Measurements from ENCODE around the gene INSYN2B.
A peak's percentile ranks its signal among the peaks of the same experiment; 100 is the strongest.

Gene INSYN2B

DNA sequence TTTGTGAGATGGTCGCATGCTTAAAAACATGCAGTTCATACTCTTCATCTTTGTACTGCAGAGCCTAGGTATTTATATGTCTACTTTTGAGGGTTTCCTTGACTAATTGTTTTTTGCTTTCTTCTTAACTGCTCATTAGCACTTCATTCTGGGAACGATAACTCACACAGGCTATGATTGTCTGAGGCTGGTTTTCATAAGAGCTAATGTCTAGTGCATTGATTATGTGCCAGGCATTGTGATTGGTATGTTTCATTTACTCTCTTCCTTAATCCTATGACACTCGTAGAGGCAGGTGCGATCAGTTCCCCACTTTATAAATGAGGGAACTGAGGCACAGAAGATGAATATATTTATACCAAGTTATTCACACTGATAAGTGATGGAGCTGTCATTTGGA is 93.6 kb downstream of the INSYN2B start:
- TF ChIP-seq Cebpa-rat (IDR thresholded peaks at IDR 0.05), result no peak
- H3K9ac ChIP-seq, result no peak overlapping the region
- H3K4me2 ChIP-seq, result no peak overlapping the region
- peaks cover 0 to 98% (median 0%) of the 10 kb centered on the region in 11 experiments; a peak in 7 of 22 replicates for H4K20me1 ChIP-seq
- no peak overlapping the region for H3K4me3 ChIP-seq
- H3K9me3 ChIP-seq (replicated peaks in 1 of 11), result no peaks in the 10 kb centered on the region
- no peaks in the 10 kb centered on the region for H3K27me3 ChIP-seq
- H3K4me1 ChIP-seq, result no peaks in the 10 kb centered on the region
- H3K27ac ChIP-seq, result no peak overlapping the region
- peaks cover 0 to 97% (median 15%) of the 10 kb centered on the region in 11 experiments; a peak in 11 of 22 replicates for H3K36me3 ChIP-seq

DNA sequence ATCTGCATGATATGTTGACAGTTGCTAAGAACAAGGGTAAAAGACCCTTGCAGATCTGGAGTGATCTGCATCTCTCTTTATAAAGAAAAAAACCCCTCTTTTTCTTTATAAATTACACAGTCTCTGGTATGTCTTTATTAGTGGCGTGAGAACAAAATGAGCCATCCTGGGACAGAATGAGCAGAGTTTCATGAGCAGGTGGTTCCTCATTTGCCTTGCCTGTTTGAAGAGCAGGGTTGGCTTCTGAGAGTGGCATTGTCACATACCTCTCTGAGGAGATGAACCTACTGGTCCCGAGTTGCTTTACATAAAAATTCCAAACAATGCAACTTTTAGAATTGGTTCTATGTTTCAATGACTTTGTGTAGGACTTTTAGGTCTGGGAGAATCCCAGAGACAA is 94.3 kb downstream of the INSYN2B start:
- Histone ChIP-seq H3K4me2 (no peak overlapping the region), H3K36me3 (peaks cover 0 to 97% (median 20%) of the 10 kb centered on the region in 11 experiments; a peak in 11 of 22 replicates), H3K4me3 (no peak overlapping the region), H3K4me1 (no peaks in the 10 kb centered on the region), H3K9me3 (replicated peaks in 1 of 11) (no peaks in the 10 kb centered on the region), H4K20me1 (peaks cover 0 to 99% (median 0%) of the 10 kb centered on the region in 11 experiments; a peak in 7 of 22 replicates), H3K27ac (no peak overlapping the region), H3K27me3 (no peaks in the 10 kb centered on the region), H3K9ac (no peak overlapping the region)
- TF ChIP-seq Cebpa-rat (IDR thresholded peaks at IDR 0.05), result no peak

DNA sequence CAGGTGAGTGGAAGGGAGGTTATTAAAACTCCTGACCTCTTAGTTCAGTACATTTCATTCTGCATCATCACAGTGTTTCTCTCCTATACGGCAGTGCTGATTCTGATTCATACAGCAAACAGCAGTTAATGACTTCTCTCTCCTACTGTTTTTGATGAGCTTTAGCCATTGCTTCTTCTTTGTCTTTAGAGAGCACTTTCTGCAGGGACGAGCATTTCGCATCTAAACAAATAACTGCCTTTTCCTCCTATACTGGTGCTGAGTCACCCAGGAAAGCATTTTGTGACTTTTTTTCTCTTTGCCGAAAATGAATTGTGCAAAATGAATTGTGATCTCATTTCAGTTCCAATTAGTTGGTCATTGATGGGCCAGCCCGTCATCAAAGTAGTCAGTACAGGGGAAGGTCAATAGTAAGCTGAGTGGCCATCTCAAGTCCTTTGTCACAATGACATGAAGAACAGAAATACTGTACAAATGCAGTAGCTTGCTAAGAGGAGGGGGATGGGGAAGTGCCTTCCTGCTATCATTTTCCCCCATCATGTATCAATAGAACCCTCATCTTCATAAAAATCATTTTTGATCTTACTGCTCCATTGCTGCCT is 98.5 kb downstream of the INSYN2B start:
- no peak overlapping the region for H3K9ac ChIP-seq
- peaks cover 0 to 100% (median 0%) of the 10 kb centered on the region in 11 experiments; a peak in 7 of 22 replicates for H4K20me1 ChIP-seq
- H3K9me3 ChIP-seq (replicated peaks in 1 of 11), result no peaks in the 10 kb centered on the region
- H3K4me3 ChIP-seq, result no peak overlapping the region
- no peak overlapping the region for H3K4me2 ChIP-seq
- no peak overlapping the region for H3K27ac ChIP-seq
- TF ChIP-seq Cebpa-rat (IDR thresholded peaks at IDR 0.05), result no peak
- peaks cover 0 to 98% (median 20%) of the 10 kb centered on the region in 11 experiments; a peak in 12 of 22 replicates for H3K36me3 ChIP-seq
- H3K4me1 ChIP-seq, result peaks cover 0 to 20% (median 0%) of the 10 kb centered on the region in 10 experiments; a peak in 5 of 20 replicates
- H3K27me3 ChIP-seq, result no peaks in the 10 kb centered on the region

DNA sequence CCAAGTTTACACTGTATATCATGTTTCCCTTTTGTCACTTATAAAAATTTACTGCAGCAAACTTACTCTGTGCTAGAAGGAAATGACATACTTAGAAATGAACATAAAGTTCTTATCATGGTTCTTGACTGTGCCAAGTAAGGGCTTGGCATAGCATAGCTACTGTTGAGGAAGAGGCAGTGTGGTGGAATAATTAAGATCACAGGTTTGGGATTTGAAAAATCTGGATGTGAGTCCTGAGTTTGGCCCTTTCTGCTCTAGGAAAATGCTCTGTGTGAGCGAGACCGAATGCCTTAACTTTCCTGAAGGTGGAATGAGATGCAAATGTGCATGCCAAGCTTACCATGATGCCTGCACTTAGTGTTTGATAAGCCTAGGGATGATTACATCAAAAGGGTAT is 99.5 kb downstream of the INSYN2B start:
- Histone ChIP-seq H3K9me3 (replicated peaks in 1 of 11) (no peaks in the 10 kb centered on the region), H4K20me1 (peaks cover 0 to 100% (median 0%) of the 10 kb centered on the region in 11 experiments; a peak in 7 of 22 replicates), H3K4me2 (peak overlapping the region in 1 of 11 experiments; percentile 38; a peak in 1 of 22 replicates), H3K4me3 (no peak overlapping the region), H3K36me3 (peaks cover 0 to 98% (median 26%) of the 10 kb centered on the region in 11 experiments; a peak in 13 of 22 replicates), H3K4me1 (peaks cover 0 to 20% (median 0%) of the 10 kb centered on the region in 10 experiments; a peak in 5 of 20 replicates), H3K27ac (no peak overlapping the region; a peak in 1 of 22 replicates), H3K9ac (no peak overlapping the region), H3K27me3 (no peaks in the 10 kb centered on the region)
- TF ChIP-seq Cebpa-rat (IDR thresholded peaks at IDR 0.05), result no peak

DNA sequence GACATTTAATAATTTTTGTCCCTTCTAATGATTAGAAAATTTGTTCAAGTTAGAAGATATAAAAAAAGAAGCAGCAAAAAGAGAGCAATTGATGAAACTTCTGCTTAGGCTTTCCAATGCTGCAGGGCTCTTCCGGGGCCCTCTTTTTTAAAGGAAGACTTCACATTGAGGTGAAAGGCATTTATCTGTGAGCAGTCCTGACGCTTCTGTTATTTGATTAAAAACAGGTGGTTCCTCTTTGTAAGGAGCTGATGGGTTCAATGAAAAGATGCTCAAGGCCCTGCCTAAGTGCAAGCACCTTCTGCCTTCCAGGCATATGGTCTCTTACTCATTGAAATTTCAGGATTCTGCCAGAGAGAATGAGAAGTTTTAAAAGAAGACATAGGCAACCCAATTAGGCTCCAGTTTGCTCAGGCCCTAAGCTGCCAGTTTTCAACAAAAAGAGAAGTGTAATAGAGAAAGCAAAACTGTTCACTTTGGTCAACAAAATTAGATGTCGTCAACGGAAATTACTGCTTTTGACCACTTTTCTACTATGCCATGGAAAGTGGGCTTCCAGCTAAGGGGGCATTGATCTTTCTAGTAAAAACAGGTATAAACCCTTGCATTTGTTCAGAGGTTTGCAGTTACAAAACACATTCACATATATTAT is 100.2 kb downstream of the INSYN2B start:
- no peak for TF ChIP-seq Cebpa-rat (IDR thresholded peaks at IDR 0.05)
- peaks cover 0 to 99% (median 0%) of the 10 kb centered on the region in 11 experiments; a peak in 7 of 22 replicates for H4K20me1 ChIP-seq
- H3K4me1 ChIP-seq, result peaks cover 0 to 20% (median 0%) of the 10 kb centered on the region in 10 experiments; a peak in 5 of 20 replicates
- H3K27ac ChIP-seq, result no peak overlapping the region; a peak in 1 of 22 replicates
- H3K9me3 ChIP-seq (replicated peaks in 1 of 11), result no peaks in the 10 kb centered on the region
- no peak overlapping the region for H3K4me3 ChIP-seq
- H3K27me3 ChIP-seq, result no peaks in the 10 kb centered on the region
- H3K9ac ChIP-seq, result no peak overlapping the region
- peaks cover 0 to 98% (median 30%) of the 10 kb centered on the region in 11 experiments; a peak in 13 of 22 replicates for H3K36me3 ChIP-seq
- peak overlapping the region in 2 of 11 experiments; percentile 23 to 38; a peak in 1 of 22 replicates for H3K4me2 ChIP-seq

DNA sequence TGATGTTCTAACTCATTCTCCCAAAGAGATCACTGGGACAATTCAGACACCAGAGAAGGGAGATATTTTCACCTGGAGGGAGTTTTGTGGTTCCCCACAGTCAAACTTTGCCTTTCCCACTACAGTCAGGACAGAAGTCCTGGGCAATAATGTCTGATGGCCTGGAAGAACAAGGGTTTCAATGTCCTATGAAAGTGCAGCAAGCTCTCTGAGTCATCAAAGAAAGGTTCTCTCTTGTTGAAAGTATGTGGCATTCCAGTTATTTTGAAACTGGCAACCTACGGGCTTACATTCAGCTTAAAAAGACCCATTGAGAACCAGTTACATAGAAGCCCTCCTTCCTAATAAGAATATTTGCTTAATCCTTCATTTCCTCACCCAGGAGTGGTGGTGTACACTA is 103.9 kb downstream of the INSYN2B start:
- H4K20me1 ChIP-seq, result peaks cover 0 to 97% (median 0%) of the 10 kb centered on the region in 11 experiments; a peak in 6 of 22 replicates

DNA sequence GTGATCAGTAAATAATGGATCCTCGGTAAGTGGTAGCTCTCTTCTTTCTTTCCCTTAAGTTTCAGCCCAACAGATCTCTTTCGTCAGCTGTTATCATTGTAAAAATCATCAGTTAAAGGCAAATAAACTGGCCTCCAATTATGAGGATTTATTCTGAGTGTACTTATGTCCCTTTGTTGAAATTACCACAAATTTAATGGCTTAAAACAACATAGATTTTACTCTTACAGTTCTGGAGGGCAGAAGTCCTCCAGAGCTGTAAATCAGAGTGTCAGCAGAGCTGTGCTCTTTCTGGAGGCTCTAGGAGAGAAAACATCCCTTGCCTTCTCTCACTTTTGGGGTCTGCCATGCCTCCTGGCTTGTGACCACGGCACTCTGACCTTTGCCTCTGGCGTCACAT is 104.6 kb downstream of the INSYN2B start:
- H3K4me1 ChIP-seq, result peaks cover 0 to 18% (median 0%) of the 10 kb centered on the region in 10 experiments; a peak in 5 of 20 replicates
- no peak for TF ChIP-seq Cebpa-rat (IDR thresholded peaks at IDR 0.05)
- H3K36me3 ChIP-seq, result peaks cover 0 to 98% (median 19%) of the 10 kb centered on the region in 11 experiments; a peak in 14 of 22 replicates
- H3K4me2 ChIP-seq, result no peak overlapping the region
- no peak overlapping the region for H3K9ac ChIP-seq
- no peaks in the 10 kb centered on the region for H3K27me3 ChIP-seq
- no peak overlapping the region for H3K27ac ChIP-seq
- peaks cover 0 to 97% (median 0%) of the 10 kb centered on the region in 11 experiments; a peak in 6 of 22 replicates for H4K20me1 ChIP-seq
- H3K9me3 ChIP-seq (replicated peaks in 1 of 11), result no peaks in the 10 kb centered on the region
- H3K4me3 ChIP-seq, result no peak overlapping the region

More for the DNA sequence above, 103.9 kb downstream of the INSYN2B start:
- Histone ChIP-seq H3K27me3 (no peaks in the 10 kb centered on the region), H3K4me2 (no peak overlapping the region), H3K9me3 (replicated peaks in 1 of 11) (no peaks in the 10 kb centered on the region), H3K36me3 (peaks cover 0 to 98% (median 19%) of the 10 kb centered on the region in 11 experiments; a peak in 14 of 22 replicates), H3K4me3 (no peak overlapping the region), H3K4me1 (peaks cover 0 to 20% (median 0%) of the 10 kb centered on the region in 10 experiments; a peak in 5 of 20 replicates), H3K9ac (no peak overlapping the region), H3K27ac (no peak overlapping the region)
- no peak for TF ChIP-seq Cebpa-rat (IDR thresholded peaks at IDR 0.05)

DNA sequence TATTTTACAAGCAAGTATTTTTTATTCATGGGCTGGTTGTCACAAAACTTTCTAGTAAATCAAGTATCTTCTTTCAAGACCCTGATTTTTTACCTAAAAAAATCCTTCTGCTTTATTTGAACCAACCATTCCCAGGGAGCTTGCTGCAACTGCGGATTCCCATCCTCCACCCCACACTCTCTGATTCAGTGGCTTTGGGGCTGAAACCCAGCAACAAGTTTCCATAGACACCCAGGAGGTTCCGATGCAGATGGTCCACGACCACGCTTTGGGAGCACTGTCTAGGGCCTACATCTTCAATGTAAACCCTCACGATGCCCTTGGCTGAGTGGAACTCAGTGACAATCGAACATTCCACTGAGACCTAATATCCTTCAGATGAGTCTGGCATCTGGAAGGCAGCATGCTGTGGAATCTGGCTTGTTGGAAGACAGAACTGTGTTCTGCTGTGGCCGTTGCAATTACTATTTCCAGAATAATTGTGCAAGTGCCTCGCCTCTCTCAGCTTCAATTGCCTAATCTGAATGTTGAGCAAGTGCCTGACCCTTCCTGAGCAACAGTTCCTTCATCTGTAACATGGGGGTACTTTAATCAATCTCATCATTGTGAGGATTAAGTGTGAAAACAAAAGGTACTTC is 105.1 kb downstream of the INSYN2B start:
- Histone ChIP-seq H3K9ac (no peak overlapping the region), H3K36me3 (peaks cover 0 to 98% (median 19%) of the 10 kb centered on the region in 11 experiments; a peak in 14 of 22 replicates), H4K20me1 (peaks cover 0 to 97% (median 0%) of the 10 kb centered on the region in 11 experiments; a peak in 6 of 22 replicates), H3K27me3 (no peaks in the 10 kb centered on the region), H3K9me3 (replicated peaks in 1 of 11) (no peaks in the 10 kb centered on the region), H3K4me2 (no peak overlapping the region), H3K27ac (no peak overlapping the region), H3K4me3 (no peak overlapping the region), H3K4me1 (peaks cover 0 to 14% (median 0%) of the 10 kb centered on the region in 10 experiments; a peak in 4 of 20 replicates)
- TF ChIP-seq Cebpa-rat (IDR thresholded peaks at IDR 0.05), result no peak
